Aorta (tissue), 5 donors: Measurements from ENCODE around the gene RNF150. TPM values are rescaled to one million over a fixed set of nuclear protein-coding genes. Genes with fewer than 3 reads are reported as not detected.

Source experiments
- ATAC-seq: fragments of 200-7000 bp; cut with Tn5 transposase; one replicate; pipeline ENCODE4 v1.9.1; 2022; ENCODE audit warnings: moderate library complexity; ENCODE audit not compliant: low FRiP score
- DNase-seq, 2 donors: peaks; one replicate each; pipeline ENCODE4 v3.0.0-alpha.2; 2020
- H3K27ac ChIP-seq, 2 donors: one replicate each; pipeline ENCODE4 v1.5.1; 2013; ENCODE audit warnings: low read length in 2 of 2, mild to moderate bottlenecking in 2 of 2, moderate library complexity in 2 of 2, control low read depth in 1 of 2, inconsistent platforms in 1 of 2, low read depth in 1 of 2
- H3K27me3 ChIP-seq, 2 donors: one replicate each; pipeline ENCODE4 v1.6.1; 2013; ENCODE audit warnings: control low read depth in 1 of 2, low read length in 1 of 2, mild to moderate bottlenecking in 1 of 2, moderate library complexity in 1 of 2; ENCODE audit not compliant: insufficient read depth in 2 of 2, control insufficient read depth in 1 of 2
- H3K36me3 ChIP-seq, 2 donors: one replicate each; pipeline ENCODE4 v1.6.1; 2013; ENCODE audit warnings: control low read depth in 1 of 2, low read length in 1 of 2, mild to moderate bottlenecking in 1 of 2; ENCODE audit not compliant: insufficient read depth in 2 of 2, control insufficient read depth in 1 of 2
- H3K4me1 ChIP-seq, 2 donors: one replicate each; pipeline ENCODE4 v1.6.1; 2013; ENCODE audit warnings: low read length in 2 of 2, control low read depth in 1 of 2, mild to moderate bottlenecking in 1 of 2, moderate library complexity in 1 of 2; ENCODE audit not compliant: insufficient read depth in 2 of 2, control insufficient read depth in 1 of 2
- H3K4me3 ChIP-seq, 2 donors: one replicate each; pipeline ENCODE4 v1.5.1; 2013; ENCODE audit warnings: low read length in 2 of 2, control low read depth in 1 of 2, mild to moderate bottlenecking in 1 of 2
- H3K9me3 ChIP-seq: one replicate; pipeline ENCODE4 v1.6.1; 2013; ENCODE audit warnings: mild to moderate bottlenecking, low read length; ENCODE audit not compliant: control insufficient read depth
- WGBS, 2 donors: extraction: QIAGEN DNeasy Blood & Tissue Kit; methylation state at CpG; one replicate each; pipeline ENCODE4 v1.1.7; 2013; 5-methylcytosine and 5-hydroxymethylcytosine counted together
- intact Hi-C, 2 donors: fragments of 100-400 bp; cut with DNase I; formaldehyde crosslinking; loops; one replicate each; pipeline versions ENCODE4 v1.14.2 to v1.15.0; 2022
- polyA plus RNA-seq, 2 donors: library from polyadenylated mRNA; stranded (reverse); fragments of 200-250 nt; gene quantifications; one replicate each; pipeline ENCODE4 v1.2.3, GENCODE V29; 2013
- total RNA-seq, 2 donors: library from RNA; stranded (reverse); fragmentation: NEBNext Ultra II Directional; extraction: Animal tissue kit (Norgen Biotek cat#: 25700); gene quantifications; one replicate each; pipeline ENCODE4 v1.2.1, GENCODE V29; 2021
- donor health status: healthy with polysubstance abuse.
- donor health status: Bipolar disorder and iron deficiency.
- donor health status: DM: no; HTN: no; CAD: no.
- donor health status: DM: no; HTN: no; CAD: no.
- donor health status: DM: yes; HTN: yes; CAD: no.

Gene RNF150
- total and polyA plus RNA-seq, 4 donors = 2.0 to 22.8 (median 10.6) TPM

- Histone ChIP-seq H3K27ac (no peak overlapping the region), H3K4me3 (no peak overlapping the region)
These were observed 1.0 kb upstream of the RNF150 start for GRCh38 chr4:141133999-141134995.

GRCh38 chr4:141132709-141133145, 542 bp downstream of the RNF150 start:
- ATAC-seq (peak; percentile 82), DNase-seq (peak; percentile 67 to 86)
- 0 to 1% methylated on average over 25 to 42 of the region's 42 CpGs for WGBS, 2 donors
- Histone ChIP-seq H3K9me3 (no peaks in the 10 kb centered on the region), H3K36me3 (no peaks in the 10 kb centered on the region), H3K4me1 (peaks cover 0 to 3% of the 10 kb centered on the region in 2 donors), H3K27me3 (no peaks in the 10 kb centered on the region), H3K27ac (peak overlapping the region in 1 of 2 donors; percentile 52), H3K4me3 (peak overlapping the region; percentile 69 to 71)
- intact Hi-C loops = loop anchor here (1.0 to 10.0 kb wide), 6 partner anchors 135 to 758 kb away; partner anchors contain the start of gene SCOC (in 1 of the 2)

More at GRCh38 chr4:141133999-141134995, 1.0 kb upstream of the RNF150 start:
- no peaks in the 10 kb centered on the region for H3K36me3 ChIP-seq
- intact Hi-C loops = loop anchor here (1.0 to 10.0 kb wide), 6 partner anchors 137 to 759 kb away; partner anchors contain the start of gene SCOC (in 1 of the 2)
- no peaks in the 10 kb centered on the region for H3K4me1 ChIP-seq
- H3K9me3 ChIP-seq = no peaks in the 10 kb centered on the region
- H3K27me3 ChIP-seq = no peaks in the 10 kb centered on the region
- 72 to 73% methylated on average over 11 of the region's 11 CpGs for WGBS, 2 donors
- DNase-seq (no peak), ATAC-seq (no peak)

GRCh38 chr4:141132072-141132708, 1.1 kb downstream of the RNF150 start:
- peak; percentile 45 for ATAC-seq
- Histone ChIP-seq H3K4me3 (peak overlapping the region; percentile 69 to 71), H3K9me3 (no peaks in the 10 kb centered on the region), H3K27me3 (no peaks in the 10 kb centered on the region), H3K36me3 (no peaks in the 10 kb centered on the region), H3K27ac (no peak overlapping the region), H3K4me1 (peaks cover 0 to 3% of the 10 kb centered on the region in 2 donors)
- intact Hi-C loops = loop anchor here (1.0 to 10.0 kb wide), 6 partner anchors 135 to 757 kb away; partner anchors contain the start of gene SCOC (in 1 of the 2)
- DNase-seq = peak; percentile 62 to 81
- 0 to 1% methylated on average over 58 to 64 of the region's 64 CpGs for WGBS, 2 donors

GRCh38 chr4:141131723-141132071, 1.6 kb downstream of the RNF150 start:
- intact Hi-C loops = loop anchor here (1.0 to 10.0 kb wide), 6 partner anchors 134 to 757 kb away; partner anchors contain the start of gene SCOC (in 1 of the 2)
- Histone ChIP-seq H3K27ac (no peak overlapping the region), H3K9me3 (no peaks in the 10 kb centered on the region), H3K4me1 (peaks cover 0 to 3% of the 10 kb centered on the region in 2 donors), H3K4me3 (peak overlapping the region; percentile 69 to 71), H3K27me3 (no peaks in the 10 kb centered on the region), H3K36me3 (no peaks in the 10 kb centered on the region)
- DNase-seq (no peak), ATAC-seq (no peak)
- 3 to 11% methylated on average over 8 of the region's 8 CpGs for WGBS, 2 donors

GRCh38 chr4:141130947-141131605, 2.2 kb downstream of the RNF150 start:
- DNase-seq (no peak), ATAC-seq (no peak)
- WGBS, 2 donors = 41 to 48% methylated on average over 6 of the region's 6 CpGs
- H3K9me3 ChIP-seq = no peaks in the 10 kb centered on the region
- H3K27me3 ChIP-seq = no peaks in the 10 kb centered on the region
- intact Hi-C loops = loop anchor here (5.0 to 10.0 kb wide), 4 partner anchors 134 to 756 kb away; partner anchors contain the start of gene SCOC (in 1 of the 2)
- no peaks in the 10 kb centered on the region for H3K36me3 ChIP-seq
- H3K27ac ChIP-seq = no peak overlapping the region
- peaks cover 2 to 3% of the 10 kb centered on the region in 2 donors for H3K4me1 ChIP-seq
- H3K4me3 ChIP-seq = peak overlapping the region; percentile 69 to 71

GRCh38 chr4:141127884-141128283, 5.4 kb downstream of the RNF150 start:
- peaks cover 3 to 5% of the 10 kb centered on the region in 2 donors for H3K4me1 ChIP-seq
- intact Hi-C loops = no loop called here
- no peaks in the 10 kb centered on the region for H3K9me3 ChIP-seq
- DNase-seq = no peak
- no peak for ATAC-seq
- no peak overlapping the region for H3K27ac ChIP-seq
- no peaks in the 10 kb centered on the region for H3K36me3 ChIP-seq
- 70 to 79% methylated on average over 3 of the region's 3 CpGs for whole genome bisulfite sequencing, 2 donors
- H3K27me3 ChIP-seq = no peaks in the 10 kb centered on the region
- H3K4me3 ChIP-seq = no peak overlapping the region

- intact Hi-C loops = no loop called here
- Histone ChIP-seq H3K36me3 (no peaks in the 10 kb centered on the region), H3K9me3 (no peaks in the 10 kb centered on the region), H3K27me3 (no peaks in the 10 kb centered on the region), H3K4me1 (peaks cover 3 to 5% of the 10 kb centered on the region in 2 donors), H3K27ac (no peak overlapping the region), H3K4me3 (no peak overlapping the region)
- no peak for ATAC-seq
- DNase-seq = no peak
- 94 to 95% methylated on average over 4 of the region's 4 CpGs for WGBS, 2 donors
These were observed 6.5 kb downstream of the RNF150 start for GRCh38 chr4:141126769-141127168.

GRCh38 chr4:141124224-141124623, 9.0 kb downstream of the RNF150 start:
- WGBS, 2 donors = 97 to 99% methylated on average over 1 of the region's 1 CpG
- ATAC-seq (no peak), DNase-seq (no peak)
- no peaks in the 10 kb centered on the region for H3K36me3 ChIP-seq
- no peaks in the 10 kb centered on the region for H3K9me3 ChIP-seq
- no peak overlapping the region for H3K27ac ChIP-seq
- intact Hi-C loops = no loop called here
- peaks cover 5% of the 10 kb centered on the region in 2 donors for H3K4me1 ChIP-seq
- H3K4me3 ChIP-seq = no peak overlapping the region
- H3K27me3 ChIP-seq = no peaks in the 10 kb centered on the region
